Measurements from ENCODE around the gene NISCH.

Gene NISCH

DNA sequence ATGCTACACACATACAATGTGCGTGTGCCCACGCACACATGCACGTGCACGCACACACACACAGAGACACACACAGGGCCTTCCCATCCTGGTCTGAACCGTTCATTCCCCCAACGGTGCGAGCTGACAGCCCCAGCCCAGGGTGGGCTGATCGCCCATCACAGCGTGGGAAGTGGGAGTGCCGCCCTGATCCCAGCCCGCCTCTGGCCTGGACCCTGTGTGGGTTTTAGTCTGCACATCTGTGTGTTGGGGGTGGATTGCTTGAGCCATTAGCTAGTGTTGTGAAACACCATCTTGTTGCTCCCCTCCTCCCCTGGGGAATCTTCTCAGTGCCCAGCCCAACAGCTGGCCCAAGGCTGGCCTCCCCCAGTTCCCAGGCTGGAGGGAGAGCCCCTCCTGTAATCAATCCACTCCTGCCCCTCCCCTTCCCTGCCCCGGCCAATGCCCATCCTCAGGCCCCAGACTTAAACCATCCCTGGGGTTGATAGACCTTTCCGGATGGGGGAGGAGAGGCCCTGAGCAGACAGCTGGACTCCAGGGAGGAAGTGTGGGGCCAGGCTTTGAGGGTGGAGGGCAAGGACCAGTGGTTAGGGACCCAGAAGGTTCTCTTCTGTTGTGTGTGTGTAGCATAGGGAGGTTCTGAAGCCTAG, 18.8 kb upstream of the NISCH start:
- Histone ChIP-seq H3K4me1 (ENCODE audit: control insufficient read depth, insufficient read depth, low read depth, low read length) (peaks cover 2% of the 10 kb centered on the region), H3K4me3 (ENCODE audit: insufficient read depth in 1 of 2, low read depth in 1 of 2, low read length in 2 of 2) (no peak overlapping the region), H3K9me3 (ENCODE audit: control insufficient read depth, low read length) (no peaks in the 10 kb centered on the region), H2BK12ac (ENCODE audit: low read length in 2 of 2) (peak overlapping the region in 1 of 2 experiments; percentile 49), H3K23ac (ENCODE audit: low read length in 2 of 2) (no peak overlapping the region), H4K91ac (ENCODE audit: low read length) (no peak overlapping the region), H3K79me1 (replicated peaks; ENCODE audit: low read length, poor library complexity, severe bottlenecking) (no peaks in the 10 kb centered on the region), H3K27me3 (ENCODE audit: control insufficient read depth in 1 of 2, insufficient read depth in 1 of 2, low read length in 2 of 2) (peaks cover 10 to 26% of the 10 kb centered on the region in 2 experiments), H3K9ac (ENCODE audit: low read length) (no peak overlapping the region), H2BK120ac (ENCODE audit: low read depth, low read length) (no peak overlapping the region), H4K8ac (ENCODE audit: low read length) (peak overlapping the region; percentile 67), H2BK15ac (ENCODE audit: low read depth, poor library complexity, severe bottlenecking) (peak overlapping the region; percentile 44), H2BK5ac (ENCODE audit: low read depth, low read length, poor library complexity, severe bottlenecking) (no peak overlapping the region), H3K4me2 (ENCODE audit: low read length, poor library complexity, severe bottlenecking) (no peak overlapping the region), H2AFZ (ENCODE audit: low read depth, low read length) (no peak overlapping the region), H3K4ac (ENCODE audit: low read depth in 1 of 2, low read length in 2 of 2) (no peak overlapping the region), H3K27ac (ENCODE audit: low read length, poor library complexity, severe bottlenecking) (no peak overlapping the region), H2AK5ac (ENCODE audit: low read length, severe bottlenecking) (no peak overlapping the region), H3K36me3 (ENCODE audit: control insufficient read depth in 1 of 2, insufficient read depth in 2 of 2, low read depth in 1 of 2, low read length in 2 of 2) (no peaks in the 10 kb centered on the region), H3K14ac (ENCODE audit: low read length in 2 of 2) (peak overlapping the region in 1 of 2 experiments; percentile 1), H3K18ac (ENCODE audit: low read depth in 1 of 2, low read length in 2 of 2) (peak overlapping the region; percentile 14 to 41)
- DNase-seq: peak; percentile 62
- WGBS: 96% methylated on average over 12 of the region's 13 CpGs

DNA sequence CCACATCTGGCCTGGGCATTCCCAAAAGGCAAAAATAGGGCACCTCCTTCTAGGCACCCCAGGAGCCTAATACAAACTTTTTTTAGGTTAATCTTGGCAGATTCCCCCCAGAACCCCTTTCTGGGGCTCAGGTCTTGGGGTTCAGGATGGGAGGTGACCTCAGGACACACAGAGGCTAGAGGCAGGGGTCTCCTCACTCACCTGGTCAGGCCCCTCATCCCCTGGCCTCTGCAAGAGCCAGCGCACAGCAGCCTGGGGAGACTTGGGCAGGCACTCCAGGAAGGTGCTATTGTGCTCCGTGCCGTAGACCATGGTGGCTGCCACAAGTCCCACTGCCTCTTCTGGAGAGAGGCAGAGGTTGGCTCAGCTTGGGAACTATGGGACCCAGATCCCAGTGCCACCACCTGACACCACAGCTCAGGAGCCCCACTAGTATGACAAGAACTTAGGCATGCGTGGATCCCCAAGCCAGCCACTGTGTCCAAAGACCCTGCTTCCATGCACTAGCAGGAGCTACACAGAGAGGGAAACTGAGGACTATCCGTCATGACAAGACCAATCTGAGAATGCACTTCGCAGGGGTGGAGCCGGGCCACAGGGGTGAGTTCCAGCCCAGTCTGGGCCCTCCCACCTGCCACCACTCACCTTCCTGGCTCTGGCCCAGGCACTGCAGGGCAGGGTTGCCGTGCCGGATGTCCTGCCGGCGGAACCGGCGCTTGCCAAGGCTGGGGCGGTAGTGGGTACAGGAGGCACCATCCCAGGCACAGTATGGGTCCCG, 17.9 kb upstream of the NISCH start:
- Histone ChIP-seq H3K4me1 (ENCODE audit: control insufficient read depth, insufficient read depth, low read depth, low read length) (peaks cover 2% of the 10 kb centered on the region), H2BK15ac (ENCODE audit: low read depth, poor library complexity, severe bottlenecking) (no peak overlapping the region), H2AK5ac (ENCODE audit: low read length, severe bottlenecking) (no peak overlapping the region), H3K4me3 (ENCODE audit: insufficient read depth in 1 of 2, low read depth in 1 of 2, low read length in 2 of 2) (no peak overlapping the region), H3K23ac (ENCODE audit: low read length in 2 of 2) (no peak overlapping the region), H4K91ac (ENCODE audit: low read length) (no peak overlapping the region), H3K36me3 (ENCODE audit: control insufficient read depth in 1 of 2, insufficient read depth in 2 of 2, low read depth in 1 of 2, low read length in 2 of 2) (no peaks in the 10 kb centered on the region), H3K14ac (ENCODE audit: low read length in 2 of 2) (peak overlapping the region in 1 of 2 experiments; percentile 13), H3K9me3 (ENCODE audit: control insufficient read depth, low read length) (no peaks in the 10 kb centered on the region), H3K4ac (ENCODE audit: low read depth in 1 of 2, low read length in 2 of 2) (no peak overlapping the region), H2BK5ac (ENCODE audit: low read depth, low read length, poor library complexity, severe bottlenecking) (no peak overlapping the region), H3K27me3 (ENCODE audit: control insufficient read depth in 1 of 2, insufficient read depth in 1 of 2, low read length in 2 of 2) (peaks cover 10 to 19% of the 10 kb centered on the region in 2 experiments), H3K4me2 (ENCODE audit: low read length, poor library complexity, severe bottlenecking) (no peak overlapping the region), H2BK12ac (ENCODE audit: low read length in 2 of 2) (peak overlapping the region in 1 of 2 experiments; percentile 40), H3K18ac (ENCODE audit: low read depth in 1 of 2, low read length in 2 of 2) (peak overlapping the region; percentile 14 to 41), H3K27ac (ENCODE audit: low read length, poor library complexity, severe bottlenecking) (no peak overlapping the region), H2AFZ (ENCODE audit: low read depth, low read length) (no peak overlapping the region), H3K79me1 (replicated peaks; ENCODE audit: low read length, poor library complexity, severe bottlenecking) (no peaks in the 10 kb centered on the region), H3K9ac (ENCODE audit: low read length) (no peak overlapping the region), H2BK120ac (ENCODE audit: low read depth, low read length) (no peak overlapping the region), H4K8ac (ENCODE audit: low read length) (no peak overlapping the region)
- DNase-seq: no peak
- WGBS: 95% methylated on average over 15 of the region's 15 CpGs

DNA sequence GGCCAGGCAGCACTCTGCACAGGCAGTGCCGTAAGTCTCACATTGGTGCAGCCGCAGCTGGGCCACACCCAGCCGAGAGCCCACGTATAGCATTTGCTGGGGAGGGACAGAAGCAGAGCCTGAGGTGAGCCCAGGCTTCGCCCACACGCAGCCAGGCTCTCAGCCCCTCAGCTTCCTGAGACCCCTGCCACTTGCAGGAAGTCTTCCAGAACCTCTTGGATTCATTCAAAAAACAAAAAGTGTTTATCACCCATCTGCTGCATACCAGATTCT, 17.4 kb upstream of the NISCH start:
- Histone ChIP-seq H2AK5ac (ENCODE audit: low read length, severe bottlenecking) (no peak overlapping the region), H3K9ac (ENCODE audit: low read length) (no peak overlapping the region), H3K23ac (ENCODE audit: low read length in 2 of 2) (no peak overlapping the region), H3K14ac (ENCODE audit: low read length in 2 of 2) (no peak overlapping the region), H3K79me1 (replicated peaks; ENCODE audit: low read length, poor library complexity, severe bottlenecking) (no peaks in the 10 kb centered on the region), H2BK120ac (ENCODE audit: low read depth, low read length) (no peak overlapping the region), H3K4ac (ENCODE audit: low read depth in 1 of 2, low read length in 2 of 2) (no peak overlapping the region), H3K9me3 (ENCODE audit: control insufficient read depth, low read length) (no peaks in the 10 kb centered on the region), H2BK15ac (ENCODE audit: low read depth, poor library complexity, severe bottlenecking) (no peak overlapping the region), H2AFZ (ENCODE audit: low read depth, low read length) (no peak overlapping the region), H4K91ac (ENCODE audit: low read length) (no peak overlapping the region), H4K8ac (ENCODE audit: low read length) (no peak overlapping the region), H3K27me3 (ENCODE audit: control insufficient read depth in 1 of 2, insufficient read depth in 1 of 2, low read length in 2 of 2) (peaks cover 10 to 19% of the 10 kb centered on the region in 2 experiments), H3K4me2 (ENCODE audit: low read length, poor library complexity, severe bottlenecking) (no peak overlapping the region), H3K18ac (ENCODE audit: low read depth in 1 of 2, low read length in 2 of 2) (no peak overlapping the region), H3K4me1 (ENCODE audit: control insufficient read depth, insufficient read depth, low read depth, low read length) (peaks cover 2% of the 10 kb centered on the region), H3K36me3 (ENCODE audit: control insufficient read depth in 1 of 2, insufficient read depth in 2 of 2, low read depth in 1 of 2, low read length in 2 of 2) (no peaks in the 10 kb centered on the region), H2BK5ac (ENCODE audit: low read depth, low read length, poor library complexity, severe bottlenecking) (no peak overlapping the region), H2BK12ac (ENCODE audit: low read length in 2 of 2) (peak overlapping the region in 1 of 2 experiments; percentile 40), H3K4me3 (ENCODE audit: insufficient read depth in 1 of 2, low read depth in 1 of 2, low read length in 2 of 2) (no peak overlapping the region), H3K27ac (ENCODE audit: low read length, poor library complexity, severe bottlenecking) (no peak overlapping the region)
- DNase-seq: no peak
- 91% methylated on average over 6 of the region's 6 CpGs for WGBS

DNA sequence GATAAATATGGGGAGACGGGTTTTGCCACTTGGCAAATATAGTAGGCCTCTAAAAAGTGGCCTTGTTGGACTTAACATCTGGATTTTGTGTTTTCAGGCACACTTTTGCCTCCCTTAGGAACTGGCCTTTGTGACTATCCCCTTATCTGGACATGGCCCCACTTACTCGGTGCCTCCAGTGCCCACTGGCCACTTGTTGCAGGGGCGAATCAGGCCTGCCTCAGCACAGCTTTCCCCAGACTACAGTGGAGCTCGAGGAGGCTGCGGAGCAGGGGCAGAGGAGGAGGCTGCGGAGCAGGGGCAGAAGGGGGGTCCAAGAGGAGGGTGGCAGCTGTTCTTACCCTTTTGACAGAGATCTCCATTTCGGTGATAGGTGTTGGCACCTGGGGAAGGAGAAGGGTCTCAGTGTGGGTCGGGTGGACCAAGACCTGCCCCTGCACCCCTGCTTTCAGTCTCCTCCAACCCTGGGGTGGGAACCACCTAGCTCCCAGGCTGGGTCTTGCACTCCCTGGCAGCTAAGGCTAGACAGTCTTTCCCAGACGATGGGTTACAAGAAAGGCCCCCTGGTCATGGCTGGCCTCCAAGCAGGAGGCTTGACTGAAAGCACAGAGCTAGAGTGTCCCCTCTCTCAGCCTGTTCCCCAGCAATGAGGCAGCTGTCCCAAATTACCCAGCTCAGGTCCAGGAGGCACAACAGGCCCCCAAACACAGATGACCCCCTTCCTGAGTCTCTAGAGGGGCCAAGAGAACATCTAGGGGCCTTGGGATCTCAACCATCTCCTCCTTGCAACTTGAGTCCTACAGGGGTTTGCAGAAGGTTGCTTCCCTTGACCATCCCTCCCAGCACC, 16.6 kb upstream of the NISCH start:
- Histone ChIP-seq H3K14ac (ENCODE audit: low read length in 2 of 2) (no peak overlapping the region), H3K36me3 (ENCODE audit: control insufficient read depth in 1 of 2, insufficient read depth in 2 of 2, low read depth in 1 of 2, low read length in 2 of 2) (no peaks in the 10 kb centered on the region), H2BK12ac (ENCODE audit: low read length in 2 of 2) (no peak overlapping the region), H3K9me3 (ENCODE audit: control insufficient read depth, low read length) (no peaks in the 10 kb centered on the region), H3K18ac (ENCODE audit: low read depth in 1 of 2, low read length in 2 of 2) (no peak overlapping the region), H3K27me3 (ENCODE audit: control insufficient read depth in 1 of 2, insufficient read depth in 1 of 2, low read length in 2 of 2) (peaks cover 10 to 22% of the 10 kb centered on the region in 2 experiments), H2AK5ac (ENCODE audit: low read length, severe bottlenecking) (no peak overlapping the region), H4K8ac (ENCODE audit: low read length) (peak overlapping the region; percentile 50), H4K91ac (ENCODE audit: low read length) (no peak overlapping the region), H3K9ac (ENCODE audit: low read length) (no peak overlapping the region), H3K79me1 (replicated peaks; ENCODE audit: low read length, poor library complexity, severe bottlenecking) (no peaks in the 10 kb centered on the region), H3K4ac (ENCODE audit: low read depth in 1 of 2, low read length in 2 of 2) (no peak overlapping the region), H2BK15ac (ENCODE audit: low read depth, poor library complexity, severe bottlenecking) (no peak overlapping the region), H3K4me1 (ENCODE audit: control insufficient read depth, insufficient read depth, low read depth, low read length) (peaks cover 2% of the 10 kb centered on the region), H2BK5ac (ENCODE audit: low read depth, low read length, poor library complexity, severe bottlenecking) (no peak overlapping the region), H3K23ac (ENCODE audit: low read length in 2 of 2) (no peak overlapping the region), H3K4me2 (ENCODE audit: low read length, poor library complexity, severe bottlenecking) (no peak overlapping the region), H3K4me3 (ENCODE audit: insufficient read depth in 1 of 2, low read depth in 1 of 2, low read length in 2 of 2) (no peak overlapping the region), H2BK120ac (ENCODE audit: low read depth, low read length) (no peak overlapping the region), H3K27ac (ENCODE audit: low read length, poor library complexity, severe bottlenecking) (no peak overlapping the region), H2AFZ (ENCODE audit: low read depth, low read length) (no peak overlapping the region)
- 94% methylated on average over 9 of the region's 9 CpGs for WGBS
- DNase-seq: no peak

Measured in mesenchymal stem cell (in vitro differentiated cells and primary cell).